ENCODE results near the gene CFAP45.

- TF ChIP-seq SP1 (IDR thresholded peaks at IDR 0.05; ENCODE audit: low read depth, low read length) (no peak), RAD21 (IDR thresholded peaks at IDR 0.05 in 1 of 2, conservative IDR thresholded peaks at IDR 0.05 in 1 of 2; ENCODE audit: low read depth in 2 of 2, low read length in 2 of 2) (no peak), CTCF (IDR thresholded peaks at IDR 0.05; ENCODE audit: control extremely low read depth in 1 of 3, insufficient read depth in 1 of 3, low read depth in 1 of 3, low read length in 3 of 3) (no peak), SIN3A (conservative IDR thresholded peaks at IDR 0.05 in 1 of 2, IDR thresholded peaks at IDR 0.05 in 1 of 2; ENCODE audit: low read depth in 1 of 2, low read length in 2 of 2) (no peak), ZNF274 (IDR thresholded peaks at IDR 0.05; ENCODE audit: borderline replicate concordance, extremely low read depth, low read length) (no peak), EP300 (IDR thresholded peaks at IDR 0.05; ENCODE audit: borderline replicate concordance in 1 of 2, low read depth in 2 of 2, low read length in 2 of 2) (no peak), NRF1 (IDR thresholded peaks at IDR 0.05; ENCODE audit: low read depth, low read length) (no peak), POLR2AphosphoS5 (IDR thresholded peaks at IDR 0.05; ENCODE audit: low read depth, low read length) (no peak), MAX (IDR thresholded peaks at IDR 0.05) (no peak), RNF2 (IDR thresholded peaks at IDR 0.05; ENCODE audit: borderline replicate concordance, low read depth, low read length, missing control alignments, poor library complexity, severe bottlenecking) (no peak), HDAC2 (IDR thresholded peaks at IDR 0.05; ENCODE audit: borderline replicate concordance in 1 of 2, low read depth in 2 of 2, low read length in 2 of 2) (no peak)
Measured at GRCh38 chr1:159927849-159928431, 28.0 kb upstream of the CFAP45 start.

All from H1 (cell line).